Nephron progenitor cell (in vitro differentiated cells): ENCODE measurements around the gene SLC29A1.
"Not testable (repeated sequence)": the region's sequence is repeated elsewhere in the genome, so short reads cannot be mapped to it uniquely, and the experiment has no call there.

Source experiments
- DNase-seq: peaks from one replicate; pipeline ENCODE4 v3.0.0; 2021
- H3K27ac Mint-ChIP-seq: 2 replicates; pipeline ENCODE4 v1.8.0; 2021; ENCODE audit warnings: mild to moderate bottlenecking, moderate library complexity, mixed read lengths
- H3K27me3 Mint-ChIP-seq: 2 replicates; pipeline ENCODE4 v1.8.0; 2021; ENCODE audit warnings: mild to moderate bottlenecking, low read depth, mixed read lengths; ENCODE audit not compliant: poor library complexity
- H3K36me3 Mint-ChIP-seq: 2 replicates; pipeline ENCODE4 v1.8.0; 2021; ENCODE audit warnings: low read depth, mixed read lengths
- H3K4me1 Mint-ChIP-seq: 2 replicates; pipeline ENCODE4 v1.8.0; 2021; ENCODE audit warnings: mixed read lengths
- H3K4me3 Mint-ChIP-seq: 2 replicates; pipeline ENCODE4 v1.8.0; 2021; ENCODE audit warnings: mild to moderate bottlenecking, moderate library complexity, mixed read lengths
- H3K9me3 Mint-ChIP-seq: 2 replicates; pipeline ENCODE4 v1.8.0; 2021; ENCODE audit warnings: mild to moderate bottlenecking, moderate library complexity, mixed read lengths
- CTCF ChIP-seq: fragments of 200-600 bp; sonication (generic); IDR thresholded peaks from 2 replicates; pipeline ENCODE4 v1.5.0; 2021; ENCODE audit warnings: antibody characterized with exemption

Gene SLC29A1

GRCh38 chr6:44229376-44230033, 6.1 kb downstream of the SLC29A1 start:
- H3K36me3 Mint-ChIP-seq, result peaks cover 18% of the 10 kb centered on the region
- peak overlapping the region; percentile 77 for H3K27ac Mint-ChIP-seq
- TF ChIP-seq CTCF, result no peak
- peaks cover 4% of the 10 kb centered on the region for H3K27me3 Mint-ChIP-seq
- peaks cover 84% of the 10 kb centered on the region for H3K4me1 Mint-ChIP-seq
- no peak for DNase-seq
- no peak overlapping the region for H3K4me3 Mint-ChIP-seq
- H3K9me3 Mint-ChIP-seq, result no peaks in the 10 kb centered on the region

- H3K9me3 Mint-ChIP-seq, result no peaks in the 10 kb centered on the region
- DNase-seq, result no peak
- H3K27ac Mint-ChIP-seq, result no peak overlapping the region
- no peak for TF ChIP-seq CTCF
- H3K27me3 Mint-ChIP-seq, result peaks cover 4% of the 10 kb centered on the region
- H3K4me3 Mint-ChIP-seq, result no peak overlapping the region
- H3K36me3 Mint-ChIP-seq, result peaks cover 18% of the 10 kb centered on the region
- peaks cover 84% of the 10 kb centered on the region for H3K4me1 Mint-ChIP-seq
These were observed 6.8 kb downstream of the SLC29A1 start for GRCh38 chr6:44230034-44230675.

DNA sequence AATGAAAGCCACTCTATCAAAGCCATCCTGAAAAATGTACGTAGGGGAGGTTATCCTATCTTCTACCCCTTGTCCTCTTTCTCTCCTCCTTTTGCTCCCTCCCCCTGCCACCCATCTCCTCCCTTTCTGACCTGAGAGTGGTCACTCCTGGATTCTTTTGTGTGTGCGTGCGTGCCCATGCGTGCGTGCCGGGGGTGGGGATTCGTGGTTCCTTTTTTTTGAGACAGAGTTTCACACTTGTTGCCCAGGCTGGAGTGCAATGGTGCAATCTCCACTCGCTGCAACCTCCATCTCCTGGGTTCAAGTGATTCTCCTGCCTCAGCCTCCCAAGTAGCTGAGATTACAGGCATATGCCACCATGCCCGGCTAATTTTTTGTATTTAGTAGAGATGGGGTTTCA, 8.0 kb downstream of the SLC29A1 start:
- Mint-ChIP-seq H3K36me3 (peaks cover 18% of the 10 kb centered on the region), H3K4me1 (peaks cover 84% of the 10 kb centered on the region), H3K4me3 (peak overlapping the region; percentile 63)
- DNase-seq, H3K9me3 Mint-ChIP-seq, H3K27me3 Mint-ChIP-seq, H3K27ac Mint-ChIP-seq: not testable (repeated sequence)

- Mint-ChIP-seq H3K4me1 (peaks cover 79% of the 10 kb centered on the region), H3K4me3 (no peak overlapping the region), H3K27ac (peak overlapping the region; percentile 26), H3K9me3 (no peaks in the 10 kb centered on the region), H3K36me3 (peaks cover 18% of the 10 kb centered on the region), H3K27me3 (peaks cover 6% of the 10 kb centered on the region)
- DNase-seq, result no peak
- no peak for TF ChIP-seq CTCF
These were observed 9.5 kb downstream of the SLC29A1 start for GRCh38 chr6:44232676-44233566.

DNA sequence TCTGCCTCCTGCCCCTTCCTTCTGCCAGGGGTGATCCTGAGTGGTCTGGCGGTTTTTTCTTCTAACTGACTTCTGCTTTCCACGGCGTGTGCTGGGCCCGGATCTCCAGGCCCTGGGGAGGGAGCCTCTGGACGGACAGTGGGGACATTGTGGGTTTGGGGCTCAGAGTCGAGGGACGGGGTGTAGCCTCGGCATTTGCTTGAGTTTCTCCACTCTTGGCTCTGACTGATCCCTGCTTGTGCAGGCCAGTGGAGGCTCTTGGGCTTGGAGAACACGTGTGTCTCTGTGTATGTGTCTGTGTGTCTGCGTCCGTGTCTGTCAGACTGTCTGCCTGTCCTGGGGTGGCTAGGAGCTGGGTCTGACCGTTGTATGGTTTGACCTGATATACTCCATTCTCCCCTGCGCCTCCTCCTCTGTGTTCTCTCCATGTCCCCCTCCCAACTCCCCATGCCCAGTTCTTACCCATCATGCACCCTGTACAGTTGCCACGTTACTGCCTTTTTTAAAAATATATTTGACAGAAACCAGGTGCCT, 10.2 kb downstream of the SLC29A1 start:
- Mint-ChIP-seq H3K36me3 (peaks cover 18% of the 10 kb centered on the region), H3K9me3 (no peaks in the 10 kb centered on the region), H3K27ac (peak overlapping the region; percentile 49), H3K27me3 (peaks cover 10% of the 10 kb centered on the region), H3K4me3 (no peak overlapping the region), H3K4me1 (peaks cover 79% of the 10 kb centered on the region)
- DNase-seq, result no peak
- TF ChIP-seq CTCF, result no peak
